GM12892 (cell line): ENCODE data around the gene SYNE1.

ENCODE experiments used
- POLR2A ChIP-seq: IDR thresholded peaks from 2 replicates; pipeline ENCODE4 v1.6.1; 2011; ENCODE audit warnings: low read depth, low read length, control low read depth
- POLR2AphosphoS5 ChIP-seq: IDR thresholded peaks from 2 replicates; pipeline ENCODE4 v1.6.1; 2011; ENCODE audit warnings: low read depth, low read length, control low read depth

- no peak for TF ChIP-seq POLR2A
- no peak for TF ChIP-seq POLR2AphosphoS5
Measured at GRCh38 chr6:152170313-152170701, 466.9 kb downstream of the SYNE1 start.
